Smooth muscle cell (in vitro differentiated cells): ENCODE results near the gene IGFBP4. TPM values are rescaled to one million over a fixed set of nuclear protein-coding genes. Genes with fewer than 3 reads are reported as not detected.

Experiments
- DNase-seq: peaks from one replicate; lab custom pipeline; 2025; ENCODE audit not compliant: unreplicated experiment; lab: John Stamatoyannopoulos, UW
- H2AFZ ChIP-seq: fragments of 200-600 bp; sonication (generic); 2 replicates; pipeline ENCODE4 v1.6.0; 2016; ENCODE audit warnings: antibody characterized with exemption, low read depth, mild to moderate bottlenecking
- H3F3A ChIP-seq: fragments of 200-600 bp; sonication (generic); 2 replicates; pipeline ENCODE4 v1.6.0; 2017; ENCODE audit warnings: antibody characterized with exemption, low read depth
- H3K27ac ChIP-seq: fragments of 200-600 bp; sonication (generic); 2 replicates; pipeline ENCODE4 v1.5.1; 2016; ENCODE audit warnings: low read depth, mild to moderate bottlenecking
- H3K27me3 ChIP-seq: fragments of 200-600 bp; sonication (generic); 2 replicates; pipeline ENCODE4 v1.6.1; 2016; ENCODE audit warnings: low read depth, mild to moderate bottlenecking
- H3K36me3 ChIP-seq: fragments of 200-600 bp; sonication (generic); 2 replicates; pipeline ENCODE4 v1.5.1; 2016; ENCODE audit warnings: low read depth
- H3K4me1 ChIP-seq: fragments of 200-600 bp; sonication (generic); 2 replicates; pipeline ENCODE4 v1.5.1; 2016; ENCODE audit warnings: low read depth
- H3K4me2 ChIP-seq: fragments of 200-600 bp; sonication (generic); 2 replicates; pipeline ENCODE4 v1.6.0; 2016; ENCODE audit warnings: mild to moderate bottlenecking
- H3K4me3 ChIP-seq: fragments of 200-600 bp; sonication (generic); 2 replicates; pipeline ENCODE4 v1.5.1; 2016; ENCODE audit warnings: mild to moderate bottlenecking
- H3K79me2 ChIP-seq: fragments of 200-600 bp; sonication (generic); 2 replicates; pipeline ENCODE4 v1.6.0; 2016; ENCODE audit warnings: low read depth, mild to moderate bottlenecking
- H3K9ac ChIP-seq: fragments of 200-600 bp; sonication (generic); 2 replicates; pipeline ENCODE4 v1.6.0; 2016; ENCODE audit warnings: low read depth
- H3K9me3 ChIP-seq: fragments of 200-600 bp; sonication (generic); replicated peaks from 2 replicates; pipeline ENCODE4 v1.5.1; 2016; ENCODE audit warnings: low read depth
- H4K20me1 ChIP-seq: fragments of 200-600 bp; sonication (generic); 2 replicates; pipeline ENCODE4 v1.6.0; 2016; ENCODE audit warnings: low read depth
- CTCF ChIP-seq: fragments of 200-600 bp; sonication (generic); IDR thresholded peaks from 2 replicates; pipeline ENCODE4 v1.5.1; 2017; ENCODE audit warnings: borderline replicate concordance, mild to moderate bottlenecking, antibody characterized with exemption; ENCODE audit not compliant: insufficient read depth, poor library complexity, severe bottlenecking
- WGBS: methylation state at CpG from one replicate; pipeline ENCODE4 v1.1.7; 2016; ENCODE audit warnings: low lambda C conversion rate; 5-methylcytosine and 5-hydroxymethylcytosine counted together
- polyA plus RNA-seq: library from polyadenylated mRNA; unstranded; fragments of >200 nt; fragmentation: Nextera tagmentation; extraction: Ambion mirVana; gene quantifications from 2 replicates; pipeline ENCODE4 v1.2.1, GENCODE V29; 2016
- total RNA-seq: library from RNA; depleted of rRNA; stranded (reverse); fragments of >200 nt; gene quantifications from 2 replicates; pipeline ENCODE4 v1.2.3, GENCODE V29; 2014

IGFBP4 gene
- total and polyA plus RNA-seq, 2 experiments from 2014 or later, result 91.0 to 305 TPM

DNA sequence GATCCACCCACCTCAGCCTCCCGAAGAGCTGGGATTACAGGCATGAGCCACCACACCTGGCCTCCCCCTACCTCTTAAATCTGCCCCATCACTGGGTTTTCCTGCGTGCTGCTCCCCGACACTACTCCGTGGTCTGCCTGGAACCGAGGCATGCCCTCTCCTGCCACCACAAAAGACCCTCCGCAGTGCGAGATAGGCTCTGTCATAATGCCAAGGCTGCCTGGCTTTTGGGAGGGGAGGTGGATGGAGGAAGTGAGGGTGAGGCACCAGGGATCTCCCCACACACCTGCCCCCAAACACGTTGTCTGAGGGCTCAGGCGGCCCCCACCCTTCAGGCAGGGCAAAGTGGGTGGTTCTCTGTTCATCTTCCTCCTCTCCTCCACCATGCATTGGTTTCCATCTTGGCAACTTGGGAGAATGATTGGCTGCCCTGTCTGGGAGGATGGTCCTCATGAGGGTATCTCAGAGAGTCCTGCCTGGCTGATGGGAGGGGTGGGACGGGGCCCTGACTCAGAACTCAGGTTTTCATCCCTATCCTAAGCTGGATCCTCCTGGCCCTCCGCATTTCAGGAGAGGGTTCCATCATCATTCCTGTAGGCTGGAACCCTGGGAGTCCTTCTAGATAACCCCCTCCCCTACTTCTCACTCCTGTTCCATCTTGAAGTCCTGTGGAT lies 23.2 kb downstream of the IGFBP4 start:
- Histone ChIP-seq H3K4me3 (no peak overlapping the region), H3K36me3 (no peaks in the 10 kb centered on the region), H3K9me3 (no peaks in the 10 kb centered on the region), H2AFZ (no peak overlapping the region), H3K27ac (no peak overlapping the region), H3K79me2 (no peaks in the 10 kb centered on the region), H3K9ac (no peak overlapping the region), H3F3A (no peaks in the 10 kb centered on the region), H3K4me1 (no peaks in the 10 kb centered on the region), H3K27me3 (no peaks in the 10 kb centered on the region), H3K4me2 (no peak overlapping the region), H4K20me1 (no peaks in the 10 kb centered on the region)
- no peak for DNase-seq
- 97% methylated on average over 10 of the region's 11 CpGs for WGBS
- TF ChIP-seq CTCF, result no peak

- peaks cover 4% of the 10 kb centered on the region for H3K4me1 ChIP-seq
- DNase-seq, result no peak
- H3K36me3 ChIP-seq, result no peaks in the 10 kb centered on the region
- no peak overlapping the region for H3K4me3 ChIP-seq
- no peak overlapping the region for H2AFZ ChIP-seq
- H3K79me2 ChIP-seq, result no peaks in the 10 kb centered on the region
- no peaks in the 10 kb centered on the region for H3K27me3 ChIP-seq
- no peak for TF ChIP-seq CTCF
- WGBS, result 100% methylated on average over 2 of the region's 2 CpGs
- no peak overlapping the region for H3K27ac ChIP-seq
- no peaks in the 10 kb centered on the region for H3F3A ChIP-seq
- no peak overlapping the region for H3K9ac ChIP-seq
- no peaks in the 10 kb centered on the region for H4K20me1 ChIP-seq
- no peak overlapping the region for H3K4me2 ChIP-seq
- H3K9me3 ChIP-seq, result no peaks in the 10 kb centered on the region
Observed at GRCh38 chr17:40467281-40467867, 24.1 kb downstream of the IGFBP4 start.

GRCh38 chr17:40468560-40468959 lies 25.3 kb downstream of the IGFBP4 start:
- no peak overlapping the region for H2AFZ ChIP-seq
- H3K27ac ChIP-seq, result no peak overlapping the region
- no peak overlapping the region for H3K4me2 ChIP-seq
- no peaks in the 10 kb centered on the region for H3K79me2 ChIP-seq
- H3K36me3 ChIP-seq, result no peaks in the 10 kb centered on the region
- H3K4me1 ChIP-seq, result peaks cover 4% of the 10 kb centered on the region
- H3K4me3 ChIP-seq, result no peak overlapping the region
- H4K20me1 ChIP-seq, result no peaks in the 10 kb centered on the region
- H3K27me3 ChIP-seq, result no peaks in the 10 kb centered on the region
- H3F3A ChIP-seq, result no peaks in the 10 kb centered on the region
- H3K9ac ChIP-seq, result no peak overlapping the region
- H3K9me3 ChIP-seq, result no peaks in the 10 kb centered on the region
- no peak for DNase-seq
- 99% methylated on average over 7 of the region's 7 CpGs for WGBS
- no peak for TF ChIP-seq CTCF
